Measurements from ENCODE around the gene AHCYL2.
"Not testable (repeated sequence)": the region's sequence is repeated elsewhere in the genome, so short reads cannot be mapped to it uniquely, and the experiment has no call there.

DNA sequence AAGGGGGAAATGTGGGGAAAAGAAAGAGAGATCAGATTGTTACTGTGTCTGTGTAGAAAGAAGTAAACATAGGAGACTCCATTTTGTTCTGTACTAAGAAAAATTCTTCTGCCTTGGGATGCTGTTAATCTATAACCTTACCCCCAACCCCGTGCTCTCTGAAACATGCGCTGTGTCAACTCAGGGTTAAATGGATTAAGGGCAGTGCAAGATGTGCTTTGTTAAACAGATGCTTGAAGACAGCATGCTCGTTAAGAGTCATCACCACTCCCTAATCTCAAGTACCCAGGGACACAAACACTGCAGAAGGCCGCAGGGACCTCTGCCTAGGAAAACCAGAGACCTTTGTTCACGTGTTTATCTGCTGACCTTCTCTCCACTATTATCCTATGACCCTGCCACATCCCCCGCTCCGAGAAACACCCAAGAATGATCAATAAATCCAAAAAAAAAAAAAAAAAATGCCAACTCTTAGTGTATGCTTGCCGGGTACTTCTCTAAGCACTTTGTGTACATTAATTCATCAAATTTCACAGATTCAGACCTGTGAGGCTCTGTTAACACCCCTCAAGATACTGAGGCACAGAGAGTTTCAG, 7.9 kb upstream of the AHCYL2 start:
- not testable (repeated sequence) for TF ChIP-seq EZH2 (IDR thresholded peaks at IDR 0.05); FOXP2 (optimal IDR thresholded peaks at IDR 0.05; ENCODE audit: control extremely low read depth, extremely low read length, insufficient read depth)

Measured in SK-N-MC (cell line).